ENCODE data around the gene CPED1. TPM values are rescaled to one million over a fixed set of nuclear protein-coding genes. Genes with fewer than 3 reads are reported as not detected.

The CPED1 gene
- total RNA-seq, 6 donors from 2014 or later: 12.9 to 31.6 (median 18.1) TPM

DNA sequence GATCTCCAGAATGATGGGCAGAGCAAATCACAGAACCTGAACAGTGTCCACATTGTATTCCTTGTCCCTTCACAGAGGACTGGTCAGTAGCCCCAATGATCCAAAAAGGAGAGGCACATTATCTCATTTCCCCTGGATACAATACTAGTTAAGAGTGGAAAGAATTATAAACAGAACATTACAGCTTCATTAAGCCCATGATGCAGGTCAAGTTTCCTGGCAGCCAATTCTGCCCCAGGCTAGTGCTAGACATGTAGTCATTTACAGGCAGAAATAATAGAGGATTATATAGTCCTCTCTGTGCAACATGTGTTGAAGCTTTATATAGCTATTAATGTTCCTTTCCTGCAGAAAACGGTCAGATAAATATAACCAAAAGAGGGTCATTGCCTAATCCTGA, 216.0 kb downstream of the CPED1 start:
- Histone ChIP-seq H3K27ac (no peak overlapping the region), H3K9me3 (no peaks in the 10 kb centered on the region), H3K4me1 (no peaks in the 10 kb centered on the region), H3K36me3 (no peaks in the 10 kb centered on the region), H3K4me3 (no peak overlapping the region), H3K27me3 (no peaks in the 10 kb centered on the region)
- WGBS, 2 donors: 57 to 81% methylated on average over 1 of the region's 1 CpG
- TF ChIP-seq, protein P1, sequence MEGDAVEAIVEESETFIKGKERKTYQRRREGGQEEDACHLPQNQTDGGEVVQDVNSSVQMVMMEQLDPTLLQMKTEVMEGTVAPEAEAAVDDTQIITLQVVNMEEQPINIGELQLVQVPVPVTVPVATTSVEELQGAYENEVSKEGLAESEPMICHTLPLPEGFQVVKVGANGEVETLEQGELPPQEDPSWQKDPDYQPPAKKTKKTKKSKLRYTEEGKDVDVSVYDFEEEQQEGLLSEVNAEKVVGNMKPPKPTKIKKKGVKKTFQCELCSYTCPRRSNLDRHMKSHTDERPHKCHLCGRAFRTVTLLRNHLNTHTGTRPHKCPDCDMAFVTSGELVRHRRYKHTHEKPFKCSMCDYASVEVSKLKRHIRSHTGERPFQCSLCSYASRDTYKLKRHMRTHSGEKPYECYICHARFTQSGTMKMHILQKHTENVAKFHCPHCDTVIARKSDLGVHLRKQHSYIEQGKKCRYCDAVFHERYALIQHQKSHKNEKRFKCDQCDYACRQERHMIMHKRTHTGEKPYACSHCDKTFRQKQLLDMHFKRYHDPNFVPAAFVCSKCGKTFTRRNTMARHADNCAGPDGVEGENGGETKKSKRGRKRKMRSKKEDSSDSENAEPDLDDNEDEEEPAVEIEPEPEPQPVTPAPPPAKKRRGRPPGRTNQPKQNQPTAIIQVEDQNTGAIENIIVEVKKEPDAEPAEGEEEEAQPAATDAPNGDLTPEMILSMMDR (IDR thresholded peaks at IDR 0.05): no peak
- no peak for TF ChIP-seq POLR2AphosphoS5 (IDR thresholded peaks at IDR 0.05)
- TF ChIP-seq POLR2A (IDR thresholded peaks at IDR 0.05): no peak
- TF ChIP-seq EP300 (IDR thresholded peaks at IDR 0.05): no peak
- no peak for DNase-seq
- ATAC-seq (ENCODE audit: low FRiP score in 2 of 2): no peak

DNA sequence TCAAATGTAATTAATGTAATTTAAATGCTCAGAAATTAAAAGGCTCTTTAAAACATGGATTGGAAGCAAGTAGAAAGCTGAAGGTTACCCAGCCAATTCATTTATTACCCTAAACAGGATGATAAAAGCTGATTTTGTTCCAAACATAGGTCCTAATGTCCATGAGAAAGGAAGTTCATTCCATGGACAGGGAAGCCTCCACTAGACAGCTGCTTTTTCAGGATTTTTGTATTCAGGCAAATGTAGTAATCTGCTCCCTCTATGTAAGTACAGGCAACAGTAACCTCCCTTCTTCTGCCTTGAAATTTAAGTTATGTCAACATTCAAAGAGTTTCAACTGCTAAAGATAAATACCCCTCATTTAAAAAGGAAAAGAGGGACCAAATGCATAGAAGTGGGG, 217.3 kb downstream of the CPED1 start:
- Histone ChIP-seq H3K27ac (no peak overlapping the region), H3K27me3 (no peaks in the 10 kb centered on the region), H3K4me3 (no peak overlapping the region), H3K36me3 (no peaks in the 10 kb centered on the region), H3K4me1 (no peaks in the 10 kb centered on the region), H3K9me3 (no peaks in the 10 kb centered on the region)
- TF ChIP-seq POLR2AphosphoS5 (IDR thresholded peaks at IDR 0.05) (no peak), POLR2A (IDR thresholded peaks at IDR 0.05) (no peak), EP300 (IDR thresholded peaks at IDR 0.05) (no peak)
- TF ChIP-seq, protein P1 (IDR thresholded peaks at IDR 0.05): no peak
- no peak for DNase-seq
- ATAC-seq (ENCODE audit: low FRiP score in 2 of 2): no peak

- H3K4me1 ChIP-seq: no peaks in the 10 kb centered on the region
- ATAC-seq (ENCODE audit: low FRiP score in 2 of 2) (no peak), DNase-seq (no peak)
- WGBS, 2 donors: 76 to 77% methylated on average over 3 of the region's 3 CpGs
- no peak for TF ChIP-seq POLR2A (IDR thresholded peaks at IDR 0.05)
- no peak for TF ChIP-seq EP300 (IDR thresholded peaks at IDR 0.05)
- TF ChIP-seq POLR2AphosphoS5 (IDR thresholded peaks at IDR 0.05): no peak
- TF ChIP-seq, protein P1 (IDR thresholded peaks at IDR 0.05): no peak
- no peaks in the 10 kb centered on the region for H3K27me3 ChIP-seq
- no peaks in the 10 kb centered on the region for H3K36me3 ChIP-seq
- H3K4me3 ChIP-seq: no peak overlapping the region
- H3K9me3 ChIP-seq: no peaks in the 10 kb centered on the region
- H3K27ac ChIP-seq: no peak overlapping the region
These were observed 222.7 kb downstream of the CPED1 start for GRCh38 chr7:121211253-121211652.

- H3K27ac ChIP-seq: no peak overlapping the region
- H3K4me1 ChIP-seq: no peaks in the 10 kb centered on the region
- 67 to 85% methylated on average over 2 of the region's 2 CpGs for WGBS, 2 donors
- H3K36me3 ChIP-seq: no peaks in the 10 kb centered on the region
- no peaks in the 10 kb centered on the region for H3K27me3 ChIP-seq
- ATAC-seq (ENCODE audit: low FRiP score in 2 of 2) (no peak), DNase-seq (no peak)
- no peak for TF ChIP-seq EP300 (IDR thresholded peaks at IDR 0.05)
- TF ChIP-seq POLR2A (IDR thresholded peaks at IDR 0.05): no peak
- TF ChIP-seq, protein P1 (IDR thresholded peaks at IDR 0.05): no peak
- no peak for TF ChIP-seq POLR2AphosphoS5 (IDR thresholded peaks at IDR 0.05)
- H3K4me3 ChIP-seq: no peak overlapping the region
- H3K9me3 ChIP-seq: no peaks in the 10 kb centered on the region
These were observed 223.5 kb downstream of the CPED1 start for GRCh38 chr7:121212036-121212435.

- TF ChIP-seq POLR2AphosphoS5 (IDR thresholded peaks at IDR 0.05) (no peak), EP300 (IDR thresholded peaks at IDR 0.05) (no peak)
- TF ChIP-seq, protein P1 (IDR thresholded peaks at IDR 0.05): no peak
- DNase-seq (no peak), ATAC-seq (ENCODE audit: low FRiP score in 2 of 2) (no peak)
- H3K9me3 ChIP-seq: no peaks in the 10 kb centered on the region
- no peaks in the 10 kb centered on the region for H3K4me1 ChIP-seq
- no peaks in the 10 kb centered on the region for H3K27me3 ChIP-seq
- H3K27ac ChIP-seq: no peak overlapping the region
- WGBS, 2 donors: 82% methylated on average over 2 of the region's 2 CpGs
- no peaks in the 10 kb centered on the region for H3K36me3 ChIP-seq
- H3K4me3 ChIP-seq: no peak overlapping the region
These were observed 226.1 kb downstream of the CPED1 start for GRCh38 chr7:121214657-121215056.

All from upper lobe of left lung (tissue), 6 donors.